Activated naive CD4-positive, alpha-beta T cell treated with Interleukin-2 at 50 U/mL for 16 hours (primary cell): ENCODE measurements around the gene RAX.

ENCODE experiments used
- DNase-seq: peaks from one replicate; pipeline ENCODE4 v3.0.0-alpha.2; 2020

The RAX gene

DNA sequence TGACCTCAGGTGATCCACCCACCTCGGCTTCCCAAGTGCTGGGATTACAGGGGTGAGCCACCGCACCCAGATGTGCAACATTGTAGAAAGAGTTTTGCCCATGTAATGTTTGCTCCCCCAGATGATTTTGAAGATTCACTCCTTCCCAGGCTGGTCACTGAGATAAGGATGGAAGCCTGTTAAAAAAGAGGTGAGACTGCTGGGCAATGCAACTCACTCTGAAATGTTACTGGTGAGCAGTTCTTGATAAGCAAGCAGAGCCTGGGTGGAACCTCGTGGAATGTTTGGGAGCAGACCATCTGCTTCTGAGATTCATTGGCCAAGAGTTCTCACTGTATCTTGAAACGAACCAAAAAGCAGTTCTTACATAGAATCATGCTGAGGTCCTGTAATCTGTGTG is 33.6 kb downstream of the RAX start:
- DNase-seq: no peak

DNA sequence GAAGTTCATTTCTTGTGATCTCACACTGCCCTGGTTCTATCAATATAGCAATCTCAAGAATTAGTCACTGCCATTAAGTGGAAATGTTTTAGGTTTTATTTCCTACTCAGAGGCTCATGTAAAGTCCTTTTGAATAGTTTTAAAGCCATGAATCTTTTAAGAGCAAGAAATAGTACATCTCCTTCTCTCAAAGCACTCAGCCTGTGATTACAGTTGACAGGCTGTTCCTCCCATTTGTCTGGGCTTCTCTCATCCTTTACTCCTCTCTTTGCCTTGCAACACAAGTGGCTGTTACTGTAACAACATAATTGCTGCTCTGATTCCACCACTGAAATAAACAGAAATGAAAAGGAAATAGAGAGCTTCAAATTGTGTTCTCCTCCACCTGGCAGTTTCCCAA is 34.9 kb downstream of the RAX start:
- no peak for DNase-seq

DNA sequence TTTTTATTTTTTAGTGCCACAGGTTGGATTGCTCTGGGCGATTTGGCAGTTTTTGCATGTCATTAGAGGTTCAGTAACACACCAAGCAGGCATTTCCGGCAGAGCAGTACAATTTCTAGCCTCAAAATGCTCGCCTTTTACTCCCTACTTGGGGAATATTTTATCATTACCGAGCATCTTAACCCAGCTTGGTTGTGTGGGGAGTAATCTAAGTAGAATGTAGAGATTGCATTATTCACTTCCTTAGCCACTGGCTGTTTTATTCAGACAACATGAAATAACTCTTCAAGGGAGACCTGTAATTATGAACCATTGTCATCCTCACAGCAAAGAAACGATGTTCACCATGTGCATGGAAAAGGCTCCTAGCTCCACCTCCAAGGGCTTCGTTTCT is 40.2 kb downstream of the RAX start:
- no peak for DNase-seq

GRCh38 chr18:59232309-59233016 is 40.8 kb downstream of the RAX start:
- DNase-seq: no peak

DNA sequence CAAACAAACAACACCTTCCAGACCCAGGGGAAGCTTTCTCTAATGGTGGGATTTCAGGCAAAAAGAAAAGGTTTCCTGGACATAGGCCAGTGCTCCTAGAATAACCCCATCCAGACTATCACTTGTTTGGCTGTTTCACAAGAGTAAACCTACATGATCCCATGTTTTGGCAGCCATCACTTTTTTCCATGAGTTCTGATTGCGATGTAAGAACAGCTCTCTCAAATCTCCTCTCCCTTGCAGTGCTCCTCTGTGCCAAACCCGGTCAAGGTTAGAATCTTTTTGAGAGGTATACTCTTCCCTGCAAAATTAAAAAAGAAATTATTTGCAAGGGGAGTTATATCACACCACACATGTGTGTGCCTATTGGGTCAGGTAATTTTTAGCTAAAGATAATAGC is 41.4 kb downstream of the RAX start:
- DNase-seq: no peak

DNA sequence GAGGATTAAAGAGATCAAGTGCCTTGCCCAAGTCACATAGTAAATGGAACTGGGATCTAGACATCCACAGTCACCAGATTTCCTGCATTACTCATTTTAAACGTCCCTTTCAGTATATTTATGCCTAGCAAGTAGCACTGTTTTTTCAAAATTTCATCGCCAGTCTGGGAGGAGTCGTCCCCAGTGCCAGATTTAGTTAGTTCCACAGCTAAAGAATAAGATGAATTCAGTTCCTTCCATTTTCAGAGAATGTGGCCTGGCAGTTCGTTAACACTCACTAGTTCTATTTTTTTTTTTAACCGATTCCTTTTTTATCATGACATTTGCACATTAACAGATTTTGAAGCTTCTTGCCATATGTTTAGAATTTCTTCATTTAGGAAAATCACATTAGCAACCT is 42.1 kb downstream of the RAX start:
- DNase-seq: no peak

- DNase-seq: no peak
Measured at GRCh38 chr18:59229701-59230443, 43.4 kb downstream of the RAX start.

- DNase-seq: no peak
Measured at GRCh38 chr18:59229191-59229590, 44.1 kb downstream of the RAX start.

GRCh38 chr18:59228351-59228750 is 44.9 kb downstream of the RAX start:
- DNase-seq: no peak

DNA sequence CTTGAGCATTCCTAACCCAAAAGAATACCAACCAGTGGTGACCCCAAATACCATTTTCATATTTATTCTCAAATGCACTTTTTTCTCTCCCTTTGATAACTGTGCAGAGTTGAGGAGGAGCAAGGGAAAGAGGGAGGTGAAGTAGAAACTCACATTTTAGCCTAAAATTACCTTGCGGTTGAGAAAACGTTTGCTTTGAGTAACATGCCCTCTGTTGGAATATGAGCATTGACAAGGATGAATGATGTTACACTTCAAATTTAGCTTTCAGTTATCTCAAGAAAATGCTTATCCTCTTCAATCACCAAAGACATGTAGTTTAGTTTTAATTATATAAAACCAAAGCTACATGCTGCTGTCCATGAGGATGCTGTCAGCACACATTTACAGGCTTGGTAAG is 50.9 kb downstream of the RAX start:
- no peak for DNase-seq

- DNase-seq: no peak
Measured at GRCh38 chr18:59220784-59221765, 52.2 kb downstream of the RAX start.

- DNase-seq: no peak
Measured at GRCh38 chr18:59220164-59220783, 53.0 kb downstream of the RAX start.

DNA sequence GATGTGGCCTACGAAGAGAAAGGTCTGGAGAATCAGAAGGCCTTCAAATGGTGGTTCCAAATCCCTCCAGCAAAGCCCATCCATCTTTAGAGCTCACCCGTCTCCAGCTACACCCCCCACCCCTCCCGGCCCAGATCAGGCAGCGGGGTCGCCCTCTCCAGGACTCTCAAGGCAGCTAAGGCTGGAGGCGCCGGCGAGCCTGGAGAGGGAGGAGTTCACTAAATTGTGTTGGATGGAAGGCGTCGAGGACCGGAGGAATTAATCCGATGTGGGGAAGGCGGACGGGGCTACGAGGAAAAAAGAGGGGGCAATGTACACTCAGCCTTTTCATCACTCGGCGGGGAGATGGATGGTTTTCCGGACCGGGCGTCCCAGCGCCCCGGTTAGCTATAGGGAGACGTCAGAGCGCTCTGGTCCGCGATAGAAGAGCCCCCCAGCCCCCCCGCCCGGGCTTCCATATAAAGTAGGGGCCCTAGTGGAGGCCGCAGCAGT is 53.5 kb downstream of the RAX start, which contains the start of gene GRP:
TSS of gene GRP (plus strand) at position 487 of the 492 bp plus-strand sequence. CDS start 108 bp downstream, outside the sequence.
- DNase-seq: no peak

DNA sequence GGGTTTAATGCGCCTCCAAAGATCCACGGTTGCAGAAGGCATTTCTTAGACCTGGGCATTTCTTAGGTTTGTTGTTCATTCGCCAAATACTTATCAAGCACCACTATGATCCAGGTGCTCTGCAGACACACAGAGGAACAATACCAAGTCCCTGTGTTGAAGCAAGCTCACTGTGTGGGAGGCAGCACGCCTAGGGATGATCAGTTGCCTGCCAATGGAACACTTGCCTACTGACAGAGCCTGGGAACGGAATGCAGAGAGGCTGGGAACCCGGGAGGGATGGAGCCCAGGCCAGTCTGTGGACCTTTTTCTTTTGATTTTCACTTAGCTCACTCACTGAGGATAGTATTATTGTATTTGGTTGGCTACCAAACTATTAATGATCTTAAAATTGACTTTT is 55.2 kb downstream of the RAX start:
- DNase-seq: no peak
